ENCODE measurements around the gene NINJ2. TPM values are rescaled to one million over a fixed set of nuclear protein-coding genes. Genes with fewer than 3 reads are reported as not detected.
A peak's percentile ranks its signal among the peaks of the same experiment; 100 is the strongest.

The NINJ2 gene
- polyA plus RNA-seq, 1 donor from 2014 or later = not detected

GRCh38 chr12:576615-577110 lies 86.6 kb downstream of the NINJ2 start:
- H3K27ac ChIP-seq (ENCODE audit: low read length) = no peak overlapping the region
- H3K4me3 ChIP-seq (ENCODE audit: low read length) = no peak overlapping the region
- no peaks in the 10 kb centered on the region for H3K9me2 ChIP-seq (ENCODE audit: insufficient read depth, low read length)
- no peaks in the 10 kb centered on the region for H4K20me1 ChIP-seq (ENCODE audit: insufficient read depth)
- TF ChIP-seq CTCF (IDR thresholded peaks at IDR 0.05; ENCODE audit: poor library complexity, severe bottlenecking) (no peak), EZH2 (IDR thresholded peaks at IDR 0.05; ENCODE audit: borderline replicate concordance, insufficient read depth, low read length, poor library complexity, severe bottlenecking) (no peak), MXI1 (conservative IDR thresholded peaks at IDR 0.05; ENCODE audit: poor library complexity, severe bottlenecking) (no peak), RAD21 (conservative IDR thresholded peaks at IDR 0.05) (no peak), TAF1 (IDR thresholded peaks at IDR 0.05; ENCODE audit: low read depth) (no peak), POLR2AphosphoS5 (IDR thresholded peaks at IDR 0.05) (no peak), SMC3 (conservative IDR thresholded peaks at IDR 0.05; ENCODE audit: poor library complexity) (no peak), REST (IDR thresholded peaks at IDR 0.05; ENCODE audit: borderline replicate concordance) (no peak), EP300 (conservative IDR thresholded peaks at IDR 0.05; ENCODE audit: poor library complexity, severe bottlenecking) (no peak)
- no peaks in the 10 kb centered on the region for H3F3A ChIP-seq (ENCODE audit: insufficient read depth, low read length, poor library complexity, severe bottlenecking)
- no peak overlapping the region for H3K9ac ChIP-seq (ENCODE audit: low read length)
- H3K79me2 ChIP-seq (replicated peaks; ENCODE audit: insufficient read depth, low read length) = no peaks in the 10 kb centered on the region
- no peak overlapping the region for H3K4me2 ChIP-seq (ENCODE audit: low read length)
- H3K36me3 ChIP-seq (ENCODE audit: insufficient read depth, low read length) = no peaks in the 10 kb centered on the region
- no peaks in the 10 kb centered on the region for H3K27me3 ChIP-seq (ENCODE audit: insufficient read depth, low read depth, low read length)
- H3K9me3 ChIP-seq (ENCODE audit: low read length) = no peaks in the 10 kb centered on the region
- H2AFZ ChIP-seq (ENCODE audit: low read depth, low read length) = no peak overlapping the region

- no peaks in the 10 kb centered on the region for H3K36me3 ChIP-seq (ENCODE audit: insufficient read depth, low read length)
- TF ChIP-seq SMC3 (conservative IDR thresholded peaks at IDR 0.05; ENCODE audit: poor library complexity) (peak; percentile 92), RAD21 (conservative IDR thresholded peaks at IDR 0.05) (peak; percentile 84), POLR2AphosphoS5 (IDR thresholded peaks at IDR 0.05) (no peak), REST (IDR thresholded peaks at IDR 0.05; ENCODE audit: borderline replicate concordance) (no peak), CTCF (IDR thresholded peaks at IDR 0.05; ENCODE audit: poor library complexity, severe bottlenecking) (peak; percentile 94)
- no peaks in the 10 kb centered on the region for H3K27me3 ChIP-seq (ENCODE audit: insufficient read depth, low read depth, low read length)
- no peaks in the 10 kb centered on the region for H3K9me2 ChIP-seq (ENCODE audit: insufficient read depth, low read length)
- H3K27ac ChIP-seq (ENCODE audit: low read length) = no peak overlapping the region
- no peak overlapping the region for H2AFZ ChIP-seq (ENCODE audit: low read depth, low read length)
- H3K4me2 ChIP-seq (ENCODE audit: low read length) = no peak overlapping the region
- no peaks in the 10 kb centered on the region for H3K79me2 ChIP-seq (replicated peaks; ENCODE audit: insufficient read depth, low read length)
- H3K9ac ChIP-seq (ENCODE audit: low read length) = no peak overlapping the region
- no peaks in the 10 kb centered on the region for H3F3A ChIP-seq (ENCODE audit: insufficient read depth, low read length, poor library complexity, severe bottlenecking)
- no peaks in the 10 kb centered on the region for H4K20me1 ChIP-seq (ENCODE audit: insufficient read depth)
- H3K9me3 ChIP-seq (ENCODE audit: low read length) = no peaks in the 10 kb centered on the region
- no peak overlapping the region for H3K4me3 ChIP-seq (ENCODE audit: low read length)
Observed at GRCh38 chr12:575948-576614, 87.2 kb downstream of the NINJ2 start.
